ENCODE measurements around the gene KIAA0930. TPM values are rescaled to one million over a fixed set of nuclear protein-coding genes. Genes with fewer than 3 reads are reported as not detected.

The KIAA0930 gene
- total and polyA plus RNA-seq, 3 donors from 2014 or later, result 62.4 to 77.5 (median 62.9) TPM

GRCh38 chr22:45166932-45167331, 73.8 kb downstream of the KIAA0930 start:
- H3K36me3 ChIP-seq (ENCODE audit: low read depth, missing control alignments), result no peaks in the 10 kb centered on the region
- intact Hi-C loops (cut with DNase I; ENCODE audit: low total_unique reads), result no loop called here
- H3K9me3 ChIP-seq, result no peaks in the 10 kb centered on the region
- H3K4me3 ChIP-seq, result no peak overlapping the region
- no peak overlapping the region for H3K27ac ChIP-seq
- WGBS, 2 donors, result 75 to 88% methylated on average over 5 of the region's 5 CpGs
- DNase-seq, result no peak
- TF ChIP-seq POLR2A (IDR thresholded peaks at IDR 0.05), result no peak
- TF ChIP-seq CTCF (IDR thresholded peaks at IDR 0.05), result no peak
- peaks cover 4% of the 10 kb centered on the region for H3K4me1 ChIP-seq
- H3K27me3 ChIP-seq, result no peaks in the 10 kb centered on the region

GRCh38 chr22:45164270-45165088, 76.2 kb downstream of the KIAA0930 start:
- no peak for DNase-seq
- Histone ChIP-seq H3K27ac (peak overlapping the region; percentile 92 to 93), H3K4me3 (peak overlapping the region; percentile 93 to 96), H3K9me3 (no peaks in the 10 kb centered on the region), H3K27me3 (no peaks in the 10 kb centered on the region), H3K36me3 (ENCODE audit: low read depth, missing control alignments) (no peaks in the 10 kb centered on the region), H3K4me1 (peaks cover 10% of the 10 kb centered on the region)
- TF ChIP-seq CTCF (IDR thresholded peaks at IDR 0.05), result no peak
- TF ChIP-seq POLR2A (IDR thresholded peaks at IDR 0.05), result no peak
- intact Hi-C loops (cut with DNase I; ENCODE audit: low total_unique reads), result no loop called here
- WGBS, 2 donors, result 1 to 2% methylated on average over 21 to 34 of the region's 59 CpGs

GRCh38 chr22:45163451-45164269, 77.0 kb downstream of the KIAA0930 start, which contains the start of gene NUP50:
Gene NUP50, plus strand, starts transcription at chr22:45163925. Its CDS starts 4,253 bp downstream, at chr22:45168178.
- no peaks in the 10 kb centered on the region for H3K36me3 ChIP-seq (ENCODE audit: low read depth, missing control alignments)
- H3K4me3 ChIP-seq, result peak within 1 kb of the TSS; percentile 93 to 96
- no peaks in the 10 kb centered on the region for H3K27me3 ChIP-seq
- peak within 1 kb of the TSS; percentile 92 to 93 for H3K27ac ChIP-seq
- intact Hi-C loops (cut with DNase I; ENCODE audit: low total_unique reads), result no loop called here
- H3K4me1 ChIP-seq, result peaks cover 15% of the 10 kb centered on the region
- no peaks in the 10 kb centered on the region for H3K9me3 ChIP-seq
- 0% methylated on average over 5 to 55 of the region's 100 CpGs for WGBS, 2 donors
- TF ChIP-seq CTCF (IDR thresholded peaks at IDR 0.05), result no peak
- peak; percentile 94 for DNase-seq

- DNase-seq, result no peak
- Histone ChIP-seq H3K4me1 (peaks cover 21% of the 10 kb centered on the region), H3K27me3 (no peaks in the 10 kb centered on the region), H3K27ac (peak overlapping the region; percentile 86 to 92), H3K4me3 (peak overlapping the region; percentile 93 to 96), H3K9me3 (no peaks in the 10 kb centered on the region), H3K36me3 (ENCODE audit: low read depth, missing control alignments) (no peaks in the 10 kb centered on the region)
- TF ChIP-seq CTCF (IDR thresholded peaks at IDR 0.05), result no peak
- no peak for TF ChIP-seq POLR2A (IDR thresholded peaks at IDR 0.05)
- intact Hi-C loops (cut with DNase I; ENCODE audit: low total_unique reads), result no loop called here
- WGBS, 2 donors, result 4 to 5% methylated on average over 13 of the region's 13 CpGs
Measured at GRCh38 chr22:45163099-45163450, 77.6 kb downstream of the KIAA0930 start.

Data from testis (tissue), 3 donors.